Gastroesophageal sphincter (tissue), 4 donors: ENCODE data around the gene NSRP1. TPM values are rescaled to one million over a fixed set of nuclear protein-coding genes. Genes with fewer than 3 reads are reported as not detected.

Source experiments
- ATAC-seq: fragments of 150-250 bp; one replicate; pipeline ENCODE4 v1.9.1; 2016; ENCODE audit warnings: mild to moderate bottlenecking, moderate library complexity
- H3K27ac ChIP-seq, 4 donors: fragments of 200-600 bp; sonication (generic) in 3 of 4; 1 replicate in 3 of 4; 2 replicates in 1 of 4; pipeline ENCODE4 v1.5.1; 2016 to 2019
- H3K27me3 ChIP-seq: fragments of 200-600 bp; sonication (generic); one replicate; pipeline ENCODE4 v1.5.1; 2019
- H3K36me3 ChIP-seq, 2 donors: fragments of 200-600 bp; sonication (generic); one replicate each; pipeline ENCODE4 v1.5.1; 2019; ENCODE audit warnings: control low read depth in 1 of 2
- H3K4me1 ChIP-seq, 3 donors: fragments of 200-600 bp; sonication (generic); 1 replicate in 2 of 3; 2 replicates in 1 of 3; pipeline ENCODE4 v1.5.1; 2016 to 2019; ENCODE audit warnings: control low read depth in 2 of 3
- H3K4me3 ChIP-seq, 2 donors: fragments of 200-600 bp; sonication (generic); one replicate each; pipeline ENCODE4 v1.5.1; 2019; ENCODE audit warnings: mild to moderate bottlenecking in 1 of 2, moderate library complexity in 1 of 2
- H3K9me3 ChIP-seq, 3 donors: fragments of 200-600 bp; sonication (generic); one replicate each; pipeline ENCODE4 v1.5.1; 2017 to 2019; ENCODE audit warnings: control low read depth in 2 of 3
- EP300 ChIP-seq: sonication (generic); formaldehyde crosslinking; IDR thresholded peaks from one replicate; pipeline ENCODE4 v1.6.1; 2017; ENCODE audit warnings: antibody characterized with exemption, mild to moderate bottlenecking
- POLR2A ChIP-seq, 2 donors: fragments of 450-650 bp; IDR thresholded peaks; one replicate each; pipeline ENCODE4 v1.6.1; 2017; ENCODE audit warnings: antibody characterized with exemption in 2 of 2, mild to moderate bottlenecking in 2 of 2, moderate library complexity in 1 of 2
- POLR2AphosphoS5 ChIP-seq: sonication (generic); formaldehyde crosslinking; IDR thresholded peaks from one replicate; pipeline ENCODE4 v1.6.1; 2017; ENCODE audit warnings: antibody characterized with exemption
- WGBS, 2 donors: methylation state at CpG; one replicate each; pipeline ENCODE4 v1.1.5; 2018; ENCODE audit warnings: low coverage in 1 of 2; 5-methylcytosine and 5-hydroxymethylcytosine counted together
- total RNA-seq, 4 donors: library from RNA; depleted of rRNA; stranded (reverse); fragments of >200 nt; gene quantifications; one replicate each; pipeline ENCODE4 v1.1.0, GENCODE V29; 2016
- TF ChIP-seq, protein P1 (sequence below), 4 experiments: fragments of 200-600 bp in 2 of 4; fragments of 450-650 bp in 2 of 4; sonication (generic) in 1 of 4; IDR thresholded peaks; one replicate each; pipeline ENCODE4 v1.5.1; 2017 to 2019; ENCODE audit warnings: antibody characterized with exemption in 4 of 4, mild to moderate bottlenecking in 2 of 4, moderate library complexity in 2 of 4

NSRP1 gene
- total RNA-seq, 4 donors from 2014 or later, result 24.8 to 39.5 (median 28.4) TPM

GRCh38 chr17:30218799-30219198, 102.2 kb downstream of the NSRP1 start:
- H3K27ac ChIP-seq, result no peak overlapping the region
- H3K9me3 ChIP-seq, result no peaks in the 10 kb centered on the region
- H3K4me1 ChIP-seq, result no peaks in the 10 kb centered on the region
- WGBS, 2 donors, result 63 to 92% methylated on average over 2 to 4 of the region's 9 CpGs
- TF ChIP-seq EP300 (no peak), POLR2A (IDR thresholded peaks at IDR 0.05) (no peak), POLR2AphosphoS5 (no peak)
- TF ChIP-seq, protein P1, sequence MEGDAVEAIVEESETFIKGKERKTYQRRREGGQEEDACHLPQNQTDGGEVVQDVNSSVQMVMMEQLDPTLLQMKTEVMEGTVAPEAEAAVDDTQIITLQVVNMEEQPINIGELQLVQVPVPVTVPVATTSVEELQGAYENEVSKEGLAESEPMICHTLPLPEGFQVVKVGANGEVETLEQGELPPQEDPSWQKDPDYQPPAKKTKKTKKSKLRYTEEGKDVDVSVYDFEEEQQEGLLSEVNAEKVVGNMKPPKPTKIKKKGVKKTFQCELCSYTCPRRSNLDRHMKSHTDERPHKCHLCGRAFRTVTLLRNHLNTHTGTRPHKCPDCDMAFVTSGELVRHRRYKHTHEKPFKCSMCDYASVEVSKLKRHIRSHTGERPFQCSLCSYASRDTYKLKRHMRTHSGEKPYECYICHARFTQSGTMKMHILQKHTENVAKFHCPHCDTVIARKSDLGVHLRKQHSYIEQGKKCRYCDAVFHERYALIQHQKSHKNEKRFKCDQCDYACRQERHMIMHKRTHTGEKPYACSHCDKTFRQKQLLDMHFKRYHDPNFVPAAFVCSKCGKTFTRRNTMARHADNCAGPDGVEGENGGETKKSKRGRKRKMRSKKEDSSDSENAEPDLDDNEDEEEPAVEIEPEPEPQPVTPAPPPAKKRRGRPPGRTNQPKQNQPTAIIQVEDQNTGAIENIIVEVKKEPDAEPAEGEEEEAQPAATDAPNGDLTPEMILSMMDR (IDR thresholded peaks at IDR 0.05), result no peak
- H3K27me3 ChIP-seq, result no peaks in the 10 kb centered on the region
- no peak overlapping the region for H3K4me3 ChIP-seq
- H3K36me3 ChIP-seq, result no peaks in the 10 kb centered on the region
- ATAC-seq, result no peak

- no peak for ATAC-seq
- Histone ChIP-seq H3K4me1 (no peaks in the 10 kb centered on the region), H3K27ac (no peak overlapping the region), H3K4me3 (no peak overlapping the region), H3K27me3 (no peaks in the 10 kb centered on the region), H3K9me3 (no peaks in the 10 kb centered on the region), H3K36me3 (no peaks in the 10 kb centered on the region)
- TF ChIP-seq, protein P1 (IDR thresholded peaks at IDR 0.05), result no peak
- TF ChIP-seq POLR2A (IDR thresholded peaks at IDR 0.05), result no peak
- TF ChIP-seq EP300, result no peak
- no peak for TF ChIP-seq POLR2AphosphoS5
- WGBS, 2 donors, result 75 to 96% methylated on average over 4 of the region's 4 CpGs
These were observed 102.7 kb downstream of the NSRP1 start for GRCh38 chr17:30219315-30219714.

DNA sequence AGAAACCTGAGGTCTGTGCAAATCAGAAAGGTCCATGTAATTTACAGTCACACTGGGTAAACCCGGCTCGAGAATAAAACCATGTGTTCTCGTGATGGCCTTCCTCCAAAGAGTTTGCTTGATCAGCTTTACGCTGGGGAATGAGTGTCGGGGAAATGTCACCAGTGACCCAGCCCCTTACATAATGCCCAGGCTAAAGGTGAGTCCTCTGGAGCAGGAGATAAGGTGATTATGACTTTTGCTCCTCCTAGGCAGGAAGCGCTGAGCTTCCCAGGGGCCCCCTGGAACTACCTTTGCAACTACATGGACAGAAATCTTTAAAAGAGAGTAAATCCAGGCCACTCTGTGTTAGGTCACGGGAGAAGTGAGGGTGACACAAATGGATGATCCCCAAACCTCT, 103.2 kb downstream of the NSRP1 start:
- ATAC-seq, result no peak
- Histone ChIP-seq H3K27ac (no peak overlapping the region), H3K4me3 (no peak overlapping the region), H3K9me3 (no peaks in the 10 kb centered on the region), H3K36me3 (no peaks in the 10 kb centered on the region), H3K4me1 (no peaks in the 10 kb centered on the region), H3K27me3 (no peaks in the 10 kb centered on the region)
- TF ChIP-seq EP300 (no peak), POLR2AphosphoS5 (no peak), POLR2A (IDR thresholded peaks at IDR 0.05) (no peak)
- TF ChIP-seq, protein P1 (IDR thresholded peaks at IDR 0.05), result no peak
- 65 to 88% methylated on average over 3 to 5 of the region's 7 CpGs for WGBS, 2 donors

GRCh38 chr17:30220414-30220813, 103.8 kb downstream of the NSRP1 start:
- H3K4me1 ChIP-seq, result no peaks in the 10 kb centered on the region
- TF ChIP-seq, protein P1 (IDR thresholded peaks at IDR 0.05), result no peak
- TF ChIP-seq POLR2AphosphoS5 (no peak), POLR2A (IDR thresholded peaks at IDR 0.05) (no peak), EP300 (no peak)
- no peak overlapping the region for H3K4me3 ChIP-seq
- ATAC-seq, result no peak
- no peak overlapping the region for H3K27ac ChIP-seq
- H3K27me3 ChIP-seq, result no peaks in the 10 kb centered on the region
- WGBS, 2 donors, result 67% methylated on average over 5 of the region's 5 CpGs; no CpG with 5 or more reads in 1 of the 2 donors
- no peaks in the 10 kb centered on the region for H3K36me3 ChIP-seq
- H3K9me3 ChIP-seq, result no peaks in the 10 kb centered on the region

DNA sequence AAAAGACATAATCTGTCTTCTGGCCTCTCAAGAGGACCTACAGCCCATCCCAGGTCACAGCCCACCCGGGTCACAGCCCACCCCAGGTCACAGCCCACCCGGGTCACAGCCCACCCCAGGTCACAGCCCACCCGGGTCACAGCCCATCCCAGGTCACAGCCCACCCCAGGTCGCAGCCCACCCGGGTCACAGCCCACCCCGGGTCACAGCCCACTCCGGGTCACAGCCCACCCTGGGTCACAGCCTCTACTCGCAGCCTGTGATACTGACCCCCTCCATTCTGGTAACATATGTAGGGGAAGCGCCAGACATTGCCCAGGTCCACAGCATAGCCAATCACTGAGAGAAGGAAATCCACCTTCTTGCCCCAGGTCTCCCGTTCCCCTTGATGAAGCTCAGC, 104.7 kb downstream of the NSRP1 start:
- H3K4me1 ChIP-seq, result no peaks in the 10 kb centered on the region
- WGBS, 2 donors, result no CpG with 5 or more reads among the region's 10 CpGs
- no peaks in the 10 kb centered on the region for H3K27me3 ChIP-seq
- H3K9me3 ChIP-seq, result no peaks in the 10 kb centered on the region
- TF ChIP-seq EP300 (no peak), POLR2A (IDR thresholded peaks at IDR 0.05) (no peak), POLR2AphosphoS5 (no peak)
- TF ChIP-seq, protein P1 (IDR thresholded peaks at IDR 0.05), result no peak
- no peaks in the 10 kb centered on the region for H3K36me3 ChIP-seq
- H3K4me3 ChIP-seq, result no peak overlapping the region
- H3K27ac ChIP-seq, result no peak overlapping the region
- no peak for ATAC-seq
